SK-N-SH treated with all-trans-retinoic acid at 6 μM for 48 hours (cell line): Measurements from ENCODE around the gene NDUFA11.
A peak's percentile ranks its signal among the peaks of the same experiment; 100 is the strongest.

Experiments used
- ATAC-seq: fragments of 200-7000 bp; cut with Tn5 transposase; 3 replicates; pipeline ENCODE4 v1.9.1; 2020; ENCODE audit warnings: mild to moderate bottlenecking, moderate library complexity
- ARNTL ChIP-seq: fragments of 450-650 bp; formaldehyde crosslinking; IDR thresholded peaks from 2 replicates; pipeline ENCODE4 v1.5.0; 2020; ENCODE audit warnings: low read depth, mild to moderate bottlenecking, moderate library complexity, borderline replicate concordance
- BACH2 ChIP-seq: fragments of 250-450 bp; sonication (Bioruptor Pico); IDR thresholded peaks from 2 replicates; pipeline ENCODE4 v1.9.0; 2021; ENCODE audit warnings: mild to moderate bottlenecking, borderline replicate concordance
- CSDC2 ChIP-seq: fragments of 250-450 bp; sonication (Bioruptor Pico); IDR thresholded peaks from 2 replicates; pipeline ENCODE4 v1.5.0; 2020; ENCODE audit warnings: mild to moderate bottlenecking, moderate library complexity
- ESRRG ChIP-seq: fragments of 250-450 bp; sonication (Bioruptor Pico); IDR thresholded peaks from 2 replicates; pipeline ENCODE4 v1.6.1; 2021; ENCODE audit warnings: mild to moderate bottlenecking
- OSR1 ChIP-seq: fragments of 250-450 bp; sonication (Bioruptor Pico); IDR thresholded peaks from 2 replicates; pipeline ENCODE4 v1.8.0; 2022; ENCODE audit warnings: moderate library complexity, mild to moderate bottlenecking, inconsistent platforms
- RARB ChIP-seq: fragments of 250-450 bp; sonication (Bioruptor Pico); IDR thresholded peaks from 2 replicates; pipeline ENCODE4 v1.8.0; 2021; ENCODE audit warnings: mild to moderate bottlenecking, moderate library complexity
- SNAI2 ChIP-seq: fragments of 250-450 bp; sonication (Bioruptor Pico); IDR thresholded peaks from 2 replicates; pipeline ENCODE4 v1.5.0; 2020; ENCODE audit warnings: mild to moderate bottlenecking, moderate library complexity
- TCF4 ChIP-seq: fragments of 250-450 bp; sonication (Bioruptor Pico); IDR thresholded peaks from 2 replicates; pipeline ENCODE4 v1.8.0; 2021; ENCODE audit warnings: mild to moderate bottlenecking, moderate library complexity, borderline replicate concordance
- TOX ChIP-seq: fragments of 250-450 bp; sonication (Bioruptor Pico); IDR thresholded peaks from 2 replicates; pipeline ENCODE4 v1.8.0; 2021; ENCODE audit warnings: mild to moderate bottlenecking, moderate library complexity, borderline replicate concordance
- ZC3H10 ChIP-seq: fragments of 250-450 bp; sonication (Bioruptor Pico); IDR thresholded peaks from 2 replicates; pipeline ENCODE4 v1.5.1; 2021; ENCODE audit warnings: mild to moderate bottlenecking, moderate library complexity
- ZFP3 ChIP-seq: fragments of 250-450 bp; sonication (Bioruptor Pico); IDR thresholded peaks from 2 replicates; pipeline ENCODE4 v1.5.0; 2020; ENCODE audit warnings: mild to moderate bottlenecking, moderate library complexity
- ZFP30 ChIP-seq: fragments of 450-650 bp; formaldehyde crosslinking; IDR thresholded peaks from 2 replicates; pipeline ENCODE4 v1.5.0; 2022; ENCODE audit warnings: mild to moderate bottlenecking, moderate library complexity
- ZNF565 ChIP-seq: fragments of 450-650 bp; formaldehyde crosslinking; conservative IDR thresholded peaks from 2 replicates; pipeline ENCODE4 v1.5.0; 2020; ENCODE audit warnings: low read depth, mild to moderate bottlenecking, moderate library complexity
- ZNF70 ChIP-seq: fragments of 450-650 bp; formaldehyde crosslinking; IDR thresholded peaks from 2 replicates; pipeline ENCODE4 v1.5.0; 2020; ENCODE audit warnings: mild to moderate bottlenecking, moderate library complexity
- ZNF8 ChIP-seq: fragments of 450-650 bp; formaldehyde crosslinking; IDR thresholded peaks from 2 replicates; pipeline ENCODE4 v1.5.0; 2020; ENCODE audit warnings: mild to moderate bottlenecking, moderate library complexity
- TF ChIP-seq, protein P1 (sequence below): fragments of 250-450 bp; sonication (Bioruptor Pico); IDR thresholded peaks from 2 replicates; pipeline ENCODE4 v1.8.0; 2020; ENCODE audit warnings: mild to moderate bottlenecking, moderate library complexity, borderline replicate concordance
- TF ChIP-seq, protein P2 (sequence below): fragments of 250-450 bp; sonication (Bioruptor Pico); IDR thresholded peaks from 2 replicates; pipeline ENCODE4 v1.5.1; 2021; ENCODE audit warnings: mild to moderate bottlenecking, moderate library complexity
- TF ChIP-seq, protein P3 (sequence below): fragments of 250-450 bp; sonication (Bioruptor Pico); IDR thresholded peaks from 2 replicates; pipeline ENCODE4 v1.5.0; 2020; ENCODE audit warnings: mild to moderate bottlenecking, moderate library complexity
- TF ChIP-seq, protein P4 (sequence below): fragments of 250-450 bp; sonication (Bioruptor Pico); IDR thresholded peaks from 2 replicates; pipeline ENCODE4 v1.5.1; 2020; ENCODE audit warnings: low read depth, mild to moderate bottlenecking, moderate library complexity

Gene NDUFA11

DNA sequence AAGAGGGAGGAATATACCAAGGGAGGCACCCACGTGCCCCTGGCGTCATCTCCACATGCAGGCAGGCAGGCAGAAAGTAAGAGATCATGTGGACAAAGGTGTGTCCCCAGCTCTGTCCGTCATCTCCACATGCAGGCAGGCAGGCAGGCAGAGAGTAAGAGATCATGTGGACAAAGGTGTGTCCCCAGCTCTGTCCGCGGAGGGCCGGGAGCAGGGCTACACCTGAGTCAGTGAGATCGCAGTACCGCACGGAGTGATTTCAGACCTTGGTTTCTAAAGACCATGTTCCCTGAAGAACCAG lies 32.7 kb upstream of the NDUFA11 start (continued):
- TF ChIP-seq BACH2 (CRISPR knock-in tag) (no peak), ZFP3 (no peak), ARNTL (CRISPR knock-in tag) (no peak)

DNA sequence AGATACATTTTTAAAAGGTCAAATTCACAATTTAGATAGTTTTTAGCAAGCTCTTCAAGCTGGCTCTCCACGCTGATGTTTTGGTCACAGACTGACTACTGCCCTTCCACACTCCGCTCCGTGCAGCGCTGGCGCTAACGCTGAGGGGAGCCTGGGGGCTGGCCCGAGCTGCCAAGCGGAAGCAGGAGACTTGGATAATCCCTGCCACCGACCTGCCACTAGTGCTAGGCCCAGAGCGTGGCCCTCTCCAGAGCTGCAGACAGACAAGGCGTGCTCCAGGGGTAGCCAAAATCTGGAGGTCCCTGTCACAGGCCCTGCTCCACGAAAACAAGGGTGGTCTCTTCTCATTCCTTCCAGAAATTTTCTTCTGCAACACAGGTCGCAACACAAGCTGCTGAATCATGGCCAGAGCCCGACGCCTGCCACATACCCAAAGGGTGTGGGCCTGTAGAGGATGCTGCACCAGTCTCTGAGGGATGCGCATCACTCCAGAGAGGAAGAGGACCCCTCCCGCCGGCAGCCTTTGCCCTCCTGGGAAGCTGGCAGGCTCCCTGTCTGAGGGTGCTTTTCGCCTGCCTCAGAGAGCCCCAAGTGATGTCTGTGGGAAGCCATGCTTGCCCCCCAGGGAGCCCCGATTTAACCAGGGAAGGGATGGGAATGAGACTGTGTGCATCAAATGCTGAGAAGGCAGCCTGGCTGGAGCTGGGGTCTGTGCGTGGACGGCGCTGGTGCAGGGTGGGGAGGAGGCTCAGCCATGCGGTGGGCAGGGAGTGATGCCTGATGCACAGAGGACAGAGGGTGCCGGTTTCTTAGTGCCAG lies 32.1 kb upstream of the NDUFA11 start:
- peak; percentile 47 for ATAC-seq
- TF ChIP-seq ZNF8 (CRISPR knock-in tag) (no peak), ZC3H10 (CRISPR knock-in tag) (no peak), ZNF70 (no peak), ESRRG (CRISPR knock-in tag) (no peak), ARNTL (CRISPR knock-in tag) (no peak), OSR1 (no peak), TOX (no peak), RARB (no peak), SNAI2 (no peak), TCF4 (CRISPR knock-in tag) (no peak), CSDC2 (no peak), ZNF565 (no peak), ZFP30 (CRISPR knock-in tag) (no peak)
- TF ChIP-seq, protein P1, sequence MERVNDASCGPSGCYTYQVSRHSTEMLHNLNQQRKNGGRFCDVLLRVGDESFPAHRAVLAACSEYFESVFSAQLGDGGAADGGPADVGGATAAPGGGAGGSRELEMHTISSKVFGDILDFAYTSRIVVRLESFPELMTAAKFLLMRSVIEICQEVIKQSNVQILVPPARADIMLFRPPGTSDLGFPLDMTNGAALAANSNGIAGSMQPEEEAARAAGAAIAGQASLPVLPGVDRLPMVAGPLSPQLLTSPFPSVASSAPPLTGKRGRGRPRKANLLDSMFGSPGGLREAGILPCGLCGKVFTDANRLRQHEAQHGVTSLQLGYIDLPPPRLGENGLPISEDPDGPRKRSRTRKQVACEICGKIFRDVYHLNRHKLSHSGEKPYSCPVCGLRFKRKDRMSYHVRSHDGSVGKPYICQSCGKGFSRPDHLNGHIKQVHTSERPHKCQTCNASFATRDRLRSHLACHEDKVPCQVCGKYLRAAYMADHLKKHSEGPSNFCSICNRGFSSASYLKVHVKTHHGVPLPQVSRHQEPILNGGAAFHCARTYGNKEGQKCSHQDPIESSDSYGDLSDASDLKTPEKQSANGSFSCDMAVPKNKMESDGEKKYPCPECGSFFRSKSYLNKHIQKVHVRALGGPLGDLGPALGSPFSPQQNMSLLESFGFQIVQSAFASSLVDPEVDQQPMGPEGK (CRISPR knock-in tag) = no peak
- TF ChIP-seq, protein P2, sequence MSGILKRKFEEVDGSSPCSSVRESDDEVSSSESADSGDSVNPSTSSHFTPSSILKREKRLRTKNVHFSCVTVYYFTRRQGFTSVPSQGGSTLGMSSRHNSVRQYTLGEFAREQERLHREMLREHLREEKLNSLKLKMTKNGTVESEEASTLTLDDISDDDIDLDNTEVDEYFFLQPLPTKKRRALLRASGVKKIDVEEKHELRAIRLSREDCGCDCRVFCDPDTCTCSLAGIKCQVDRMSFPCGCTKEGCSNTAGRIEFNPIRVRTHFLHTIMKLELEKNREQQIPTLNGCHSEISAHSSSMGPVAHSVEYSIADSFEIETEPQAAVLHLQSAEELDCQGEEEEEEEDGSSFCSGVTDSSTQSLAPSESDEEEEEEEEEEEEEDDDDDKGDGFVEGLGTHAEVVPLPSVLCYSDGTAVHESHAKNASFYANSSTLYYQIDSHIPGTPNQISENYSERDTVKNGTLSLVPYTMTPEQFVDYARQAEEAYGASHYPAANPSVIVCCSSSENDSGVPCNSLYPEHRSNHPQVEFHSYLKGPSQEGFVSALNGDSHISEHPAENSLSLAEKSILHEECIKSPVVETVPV (CRISPR knock-in tag) = no peak
- TF ChIP-seq, protein P3, sequence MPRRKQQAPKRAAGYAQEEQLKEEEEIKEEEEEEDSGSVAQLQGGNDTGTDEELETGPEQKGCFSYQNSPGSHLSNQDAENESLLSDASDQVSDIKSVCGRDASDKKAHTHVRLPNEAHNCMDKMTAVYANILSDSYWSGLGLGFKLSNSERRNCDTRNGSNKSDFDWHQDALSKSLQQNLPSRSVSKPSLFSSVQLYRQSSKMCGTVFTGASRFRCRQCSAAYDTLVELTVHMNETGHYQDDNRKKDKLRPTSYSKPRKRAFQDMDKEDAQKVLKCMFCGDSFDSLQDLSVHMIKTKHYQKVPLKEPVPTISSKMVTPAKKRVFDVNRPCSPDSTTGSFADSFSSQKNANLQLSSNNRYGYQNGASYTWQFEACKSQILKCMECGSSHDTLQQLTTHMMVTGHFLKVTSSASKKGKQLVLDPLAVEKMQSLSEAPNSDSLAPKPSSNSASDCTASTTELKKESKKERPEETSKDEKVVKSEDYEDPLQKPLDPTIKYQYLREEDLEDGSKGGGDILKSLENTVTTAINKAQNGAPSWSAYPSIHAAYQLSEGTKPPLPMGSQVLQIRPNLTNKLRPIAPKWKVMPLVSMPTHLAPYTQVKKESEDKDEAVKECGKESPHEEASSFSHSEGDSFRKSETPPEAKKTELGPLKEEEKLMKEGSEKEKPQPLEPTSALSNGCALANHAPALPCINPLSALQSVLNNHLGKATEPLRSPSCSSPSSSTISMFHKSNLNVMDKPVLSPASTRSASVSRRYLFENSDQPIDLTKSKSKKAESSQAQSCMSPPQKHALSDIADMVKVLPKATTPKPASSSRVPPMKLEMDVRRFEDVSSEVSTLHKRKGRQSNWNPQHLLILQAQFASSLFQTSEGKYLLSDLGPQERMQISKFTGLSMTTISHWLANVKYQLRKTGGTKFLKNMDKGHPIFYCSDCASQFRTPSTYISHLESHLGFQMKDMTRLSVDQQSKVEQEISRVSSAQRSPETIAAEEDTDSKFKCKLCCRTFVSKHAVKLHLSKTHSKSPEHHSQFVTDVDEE (CRISPR knock-in tag) = no peak
- TF ChIP-seq, all 23 proteins: peak for 0

DNA sequence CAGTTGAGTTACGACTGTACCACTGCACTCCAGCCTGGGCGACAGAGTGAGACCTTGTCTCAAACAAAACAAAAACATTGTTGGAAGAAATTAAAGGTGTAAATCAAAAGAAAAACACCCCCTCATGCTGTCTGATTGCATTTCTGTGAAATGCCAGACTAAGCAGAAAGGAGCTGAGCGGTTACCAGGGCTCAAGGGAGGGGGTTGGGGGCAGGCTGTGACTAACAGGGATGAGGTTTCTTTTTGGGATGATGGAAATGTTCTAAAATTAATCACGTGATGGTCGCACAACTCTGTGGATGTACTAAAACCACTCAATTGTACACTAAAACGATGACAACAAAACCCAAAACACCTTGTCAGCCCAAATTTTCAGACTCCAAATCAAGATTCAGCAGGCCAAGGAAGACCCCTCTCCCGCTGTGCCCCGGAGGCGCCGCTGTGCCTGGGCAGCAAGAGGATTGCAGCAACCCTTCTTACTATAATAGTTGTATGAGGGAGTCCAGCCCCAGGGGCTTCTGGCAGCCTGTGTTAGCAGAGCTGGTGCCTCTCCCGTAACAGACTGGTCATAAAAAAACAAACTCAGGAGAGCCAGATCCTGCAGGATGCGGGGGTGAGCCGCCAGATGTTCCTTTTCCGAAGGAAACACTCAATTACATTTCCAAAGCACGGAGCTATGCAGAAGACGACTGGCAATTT lies 31.3 kb upstream of the NDUFA11 start:
- TF ChIP-seq ZC3H10 (CRISPR knock-in tag) (no peak), TCF4 (CRISPR knock-in tag) (peak; percentile 87; the same call in 1 of the 2 replicates), ZNF70 (no peak)
- peak; percentile 60 for ATAC-seq

DNA sequence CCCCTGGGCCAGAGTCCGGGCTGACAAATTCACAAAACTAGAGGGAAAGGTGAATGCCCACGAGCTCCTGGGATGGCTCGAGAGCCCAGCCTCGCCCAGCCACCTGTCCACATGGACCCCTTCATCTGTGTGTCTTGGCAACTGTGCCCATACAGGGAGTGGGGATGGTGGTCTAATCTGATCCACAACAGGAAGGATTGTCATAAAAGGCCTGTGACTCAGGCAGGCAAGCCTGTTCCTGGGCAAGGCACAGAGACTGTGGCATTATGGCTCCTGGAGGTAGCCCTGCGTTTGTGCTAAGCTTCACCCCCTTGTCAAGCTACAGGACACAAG lies 30.4 kb upstream of the NDUFA11 start:
- no peak for ATAC-seq
- TF ChIP-seq, protein P4, sequence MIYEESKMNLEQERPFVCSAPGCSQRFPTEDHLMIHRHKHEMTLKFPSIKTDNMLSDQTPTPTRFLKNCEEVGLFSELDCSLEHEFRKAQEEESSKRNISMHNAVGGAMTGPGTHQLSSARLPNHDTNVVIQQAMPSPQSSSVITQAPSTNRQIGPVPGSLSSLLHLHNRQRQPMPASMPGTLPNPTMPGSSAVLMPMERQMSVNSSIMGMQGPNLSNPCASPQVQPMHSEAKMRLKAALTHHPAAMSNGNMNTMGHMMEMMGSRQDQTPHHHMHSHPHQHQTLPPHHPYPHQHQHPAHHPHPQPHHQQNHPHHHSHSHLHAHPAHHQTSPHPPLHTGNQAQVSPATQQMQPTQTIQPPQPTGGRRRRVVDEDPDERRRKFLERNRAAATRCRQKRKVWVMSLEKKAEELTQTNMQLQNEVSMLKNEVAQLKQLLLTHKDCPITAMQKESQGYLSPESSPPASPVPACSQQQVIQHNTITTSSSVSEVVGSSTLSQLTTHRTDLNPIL (CRISPR knock-in tag) = no peak
- peak; percentile 54; the same call in 1 of the 2 replicates for TF ChIP-seq ZFP3
